ENCODE data around the gene ERAS.

DNA sequence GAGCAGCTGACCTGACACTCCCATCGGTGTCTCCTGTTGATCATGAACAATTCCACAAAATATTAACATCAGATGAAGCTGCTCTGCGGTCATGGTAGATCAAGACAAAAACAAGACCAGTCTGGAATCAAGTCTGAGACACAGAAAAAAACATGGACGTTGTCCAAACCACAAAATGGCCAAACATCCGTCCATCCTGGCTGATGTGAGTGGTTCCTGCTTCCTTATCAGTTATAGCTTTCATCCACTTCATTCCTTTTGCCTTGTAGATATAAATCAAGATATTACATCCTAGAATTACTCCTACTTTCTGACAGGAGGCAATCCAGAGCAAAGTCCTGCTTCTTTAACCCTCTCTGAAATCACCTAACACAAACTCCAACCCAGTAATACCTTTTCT is 37.9 kb downstream of the ERAS start:
- TF ChIP-seq CTCF (IDR thresholded peaks at IDR 0.05) (no peak), EP300 (IDR thresholded peaks at IDR 0.05) (no peak), POLR2A (IDR thresholded peaks at IDR 0.05) (no peak)
